Measurements from ENCODE around the gene CLEC4G.

Gene CLEC4G

DNA sequence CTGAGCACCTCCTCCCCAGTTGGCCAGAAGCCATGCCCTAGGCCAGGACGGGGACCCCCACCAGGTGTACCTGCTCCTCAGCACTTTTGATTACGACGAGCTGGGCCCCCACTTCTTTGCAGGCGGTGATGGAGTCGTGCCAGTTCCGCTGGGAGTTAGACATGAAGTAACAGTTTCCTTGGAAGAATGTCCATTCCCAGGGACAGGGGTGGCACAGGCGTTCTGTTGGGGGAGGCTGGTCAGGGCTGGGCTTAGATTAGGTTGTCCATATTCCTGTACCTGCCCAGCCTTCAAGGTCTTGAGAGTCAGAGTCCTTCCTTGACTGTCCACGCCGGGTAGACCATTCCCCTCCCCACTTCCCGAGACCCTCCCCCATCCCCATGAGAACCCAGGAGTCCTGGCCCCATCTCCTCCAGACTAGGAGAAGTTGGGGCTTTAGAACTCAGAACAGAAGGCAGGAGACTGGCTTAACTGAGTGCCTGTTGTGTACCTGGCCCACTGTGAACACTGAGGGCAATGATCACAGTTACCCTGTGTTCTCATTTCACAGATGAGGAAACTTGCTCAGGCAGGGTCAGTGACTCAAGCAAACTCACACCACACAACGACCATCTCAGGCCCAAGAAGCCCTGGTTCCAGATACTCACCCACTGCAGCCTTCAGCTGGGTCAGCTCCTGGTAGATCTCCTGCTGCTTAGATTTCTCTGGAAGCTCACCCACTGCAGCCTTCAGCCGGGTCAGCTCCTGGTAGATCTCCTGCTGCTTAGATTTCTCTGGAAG, 13.2 kb upstream of the CLEC4G start:
- DNase-seq (ENCODE audit: low read depth in 1 of 2, low spot score in 1 of 2): no peak
- TF ChIP-seq, protein P1, sequence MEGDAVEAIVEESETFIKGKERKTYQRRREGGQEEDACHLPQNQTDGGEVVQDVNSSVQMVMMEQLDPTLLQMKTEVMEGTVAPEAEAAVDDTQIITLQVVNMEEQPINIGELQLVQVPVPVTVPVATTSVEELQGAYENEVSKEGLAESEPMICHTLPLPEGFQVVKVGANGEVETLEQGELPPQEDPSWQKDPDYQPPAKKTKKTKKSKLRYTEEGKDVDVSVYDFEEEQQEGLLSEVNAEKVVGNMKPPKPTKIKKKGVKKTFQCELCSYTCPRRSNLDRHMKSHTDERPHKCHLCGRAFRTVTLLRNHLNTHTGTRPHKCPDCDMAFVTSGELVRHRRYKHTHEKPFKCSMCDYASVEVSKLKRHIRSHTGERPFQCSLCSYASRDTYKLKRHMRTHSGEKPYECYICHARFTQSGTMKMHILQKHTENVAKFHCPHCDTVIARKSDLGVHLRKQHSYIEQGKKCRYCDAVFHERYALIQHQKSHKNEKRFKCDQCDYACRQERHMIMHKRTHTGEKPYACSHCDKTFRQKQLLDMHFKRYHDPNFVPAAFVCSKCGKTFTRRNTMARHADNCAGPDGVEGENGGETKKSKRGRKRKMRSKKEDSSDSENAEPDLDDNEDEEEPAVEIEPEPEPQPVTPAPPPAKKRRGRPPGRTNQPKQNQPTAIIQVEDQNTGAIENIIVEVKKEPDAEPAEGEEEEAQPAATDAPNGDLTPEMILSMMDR (IDR thresholded peaks at IDR 0.05; ENCODE audit: insufficient read depth, low read length): no peak
- no peak for TF ChIP-seq REST (IDR thresholded peaks at IDR 0.05; ENCODE audit: insufficient replicate concordance, low read depth)
- TF ChIP-seq POLR2AphosphoS5 (IDR thresholded peaks at IDR 0.05; ENCODE audit: low read depth): no peak
- no peak for TF ChIP-seq SPI1 (IDR thresholded peaks at IDR 0.05; ENCODE audit: borderline replicate concordance, low read depth)
- TF ChIP-seq GABPA (IDR thresholded peaks at IDR 0.05; ENCODE audit: low read depth): no peak
- H3K27ac ChIP-seq (replicated peaks): no peak overlapping the region
- H3K4me3 ChIP-seq (replicated peaks; ENCODE audit: insufficient read depth, low read length): no peak overlapping the region
- H3K27me3 ChIP-seq (ENCODE audit: insufficient read depth, poor library complexity, severe bottlenecking): no peaks in the 10 kb centered on the region

DNA sequence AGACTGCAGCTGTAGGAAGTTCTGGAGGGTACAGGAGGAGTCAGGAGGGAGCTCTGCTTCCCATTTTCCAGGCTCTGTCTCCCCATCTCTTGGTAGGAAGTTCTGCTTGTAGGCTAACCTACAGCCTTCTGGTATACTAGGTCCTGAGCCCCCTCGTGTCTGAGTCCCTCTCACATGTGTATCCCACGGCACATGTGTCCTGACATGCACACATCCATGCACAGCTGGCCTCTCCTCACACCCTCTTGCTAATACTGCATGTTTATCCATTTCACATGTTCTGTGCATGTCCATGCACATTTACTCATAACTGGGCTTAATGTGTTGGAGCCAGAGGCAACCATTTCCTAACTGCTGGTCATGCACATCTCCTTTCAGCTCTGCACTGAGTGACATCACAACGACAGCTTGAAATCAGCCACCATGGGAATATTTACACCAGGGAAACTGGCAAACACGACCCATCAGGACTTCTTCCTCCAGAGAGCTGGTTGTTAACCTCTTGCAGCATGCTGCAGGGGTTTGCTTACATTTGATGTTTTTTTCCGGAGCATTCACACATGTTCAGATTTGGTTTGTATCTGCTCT, 12.4 kb upstream of the CLEC4G start:
- TF ChIP-seq GABPA (IDR thresholded peaks at IDR 0.05; ENCODE audit: low read depth) (no peak), REST (IDR thresholded peaks at IDR 0.05; ENCODE audit: insufficient replicate concordance, low read depth) (no peak)
- DNase-seq (ENCODE audit: low read depth in 1 of 2, low spot score in 1 of 2): no peak
- H3K27me3 ChIP-seq (ENCODE audit: insufficient read depth, poor library complexity, severe bottlenecking): no peaks in the 10 kb centered on the region
- no peak overlapping the region for H3K27ac ChIP-seq (replicated peaks)
- H3K4me3 ChIP-seq (replicated peaks; ENCODE audit: insufficient read depth, low read length): no peak overlapping the region

GRCh38 chr19:7743425-7743841, 11.5 kb upstream of the CLEC4G start:
- Histone ChIP-seq H3K27ac (replicated peaks) (no peak overlapping the region), H3K27me3 (ENCODE audit: insufficient read depth, poor library complexity, severe bottlenecking) (no peaks in the 10 kb centered on the region), H3K4me3 (replicated peaks; ENCODE audit: insufficient read depth, low read length) (no peak overlapping the region)
- TF ChIP-seq REST (IDR thresholded peaks at IDR 0.05; ENCODE audit: insufficient replicate concordance, low read depth) (no peak), GABPA (IDR thresholded peaks at IDR 0.05; ENCODE audit: low read depth) (no peak), POLR2AphosphoS5 (IDR thresholded peaks at IDR 0.05; ENCODE audit: low read depth) (no peak), SPI1 (IDR thresholded peaks at IDR 0.05; ENCODE audit: borderline replicate concordance, low read depth) (no peak)
- TF ChIP-seq, protein P1 (IDR thresholded peaks at IDR 0.05; ENCODE audit: insufficient read depth, low read length): no peak
- DNase-seq (ENCODE audit: low read depth in 1 of 2, low spot score in 1 of 2): no peak

Measured in HL-60 (cell line).